Neural progenitor cell (in vitro differentiated cells): ENCODE measurements around the gene CCL20. TPM values are rescaled to one million over a fixed set of nuclear protein-coding genes. Genes with fewer than 3 reads are reported as not detected.

Source experiments
- DNase-seq: peaks from one replicate; pipeline ENCODE4 v3.0.0-alpha.2; 2016; ENCODE audit warnings: low spot score
- H2AFZ ChIP-seq: fragments of 200-600 bp; sonication (generic); replicated peaks from 2 replicates; pipeline ENCODE4 v1.6.1; 2016; ENCODE audit warnings: antibody characterized with exemption
- H3F3A ChIP-seq: fragments of 200-600 bp; sonication (generic); 2 replicates; pipeline ENCODE4 v1.6.1; 2016; ENCODE audit warnings: antibody characterized with exemption, low read depth
- H3K27ac ChIP-seq: fragments of 200-600 bp; sonication (generic); 2 replicates; pipeline ENCODE4 v1.5.1; 2016; ENCODE audit warnings: mild to moderate bottlenecking
- H3K27me3 ChIP-seq: fragments of 200-600 bp; sonication (generic); 2 replicates; pipeline ENCODE4 v1.6.1; 2016; ENCODE audit warnings: mild to moderate bottlenecking, moderate library complexity
- H3K36me3 ChIP-seq: fragments of 200-600 bp; sonication (generic); 2 replicates; pipeline ENCODE4 v1.5.1; 2016
- H3K4me1 ChIP-seq: fragments of 200-600 bp; sonication (generic); 2 replicates; pipeline ENCODE4 v1.6.1; 2016; ENCODE audit warnings: mixed run types
- H3K4me2 ChIP-seq: fragments of 200-600 bp; sonication (generic); 2 replicates; pipeline ENCODE4 v1.6.1; 2016
- H3K4me3 ChIP-seq: fragments of 200-600 bp; sonication (generic); 2 replicates; pipeline ENCODE4 v1.5.1; 2016
- H3K79me2 ChIP-seq: fragments of 200-600 bp; sonication (generic); 2 replicates; pipeline ENCODE4 v1.6.1; 2016; ENCODE audit warnings: low read depth
- H3K9ac ChIP-seq: fragments of 200-600 bp; sonication (generic); 2 replicates; pipeline ENCODE4 v1.6.1; 2016
- H3K9me3 ChIP-seq: fragments of 200-600 bp; sonication (generic); 2 replicates; pipeline ENCODE4 v1.5.1; 2016; ENCODE audit warnings: low read depth
- H4K20me1 ChIP-seq: fragments of 200-600 bp; sonication (generic); 2 replicates; pipeline ENCODE4 v1.6.1; 2016; ENCODE audit warnings: low read depth
- H3K27ac Mint-ChIP-seq: 3 replicates; pipeline ENCODE4 v1.8.0; 2021; ENCODE audit warnings: mixed read lengths
- H3K27me3 Mint-ChIP-seq: 2 replicates; pipeline ENCODE4 v1.8.0; 2022; ENCODE audit warnings: low read depth, mild to moderate bottlenecking, inconsistent platforms, moderate library complexity, mixed read lengths; ENCODE audit not compliant: insufficient read depth
- H3K36me3 Mint-ChIP-seq: 3 replicates; pipeline ENCODE4 v1.8.0; 2021; ENCODE audit warnings: mixed read lengths
- H3K4me1 Mint-ChIP-seq: 3 replicates; pipeline ENCODE4 v1.8.0; 2021; ENCODE audit warnings: mixed read lengths
- H3K4me3 Mint-ChIP-seq: 3 replicates; pipeline ENCODE4 v1.8.0; 2021; ENCODE audit warnings: mild to moderate bottlenecking, moderate library complexity, mixed read lengths
- H3K9me3 Mint-ChIP-seq: 3 replicates; pipeline ENCODE4 v1.8.0; 2020; ENCODE audit warnings: mixed read lengths
- EZH2 ChIP-seq: fragments of 200-600 bp; sonication (generic); IDR thresholded peaks from 2 replicates; pipeline ENCODE4 v1.6.1; 2017; ENCODE audit warnings: antibody characterized with exemption, mild to moderate bottlenecking, moderate library complexity
- EZH2phosphoT487 ChIP-seq: fragments of 200-600 bp; sonication (generic); IDR thresholded peaks from 2 replicates; pipeline ENCODE4 v1.6.1; 2017; ENCODE audit warnings: antibody characterized with exemption
- total RNA-seq: library from RNA; depleted of rRNA; stranded (reverse); fragments of >200 nt; gene quantifications from 2 replicates; pipeline ENCODE4 v1.2.3, GENCODE V29; 2015; ENCODE audit warnings: low replicate concordance
- TF ChIP-seq, protein P1 (sequence below): fragments of 200-600 bp; sonication (generic); IDR thresholded peaks from 2 replicates; pipeline ENCODE4 v1.5.1; 2017; ENCODE audit warnings: antibody characterized with exemption, mild to moderate bottlenecking

The CCL20 gene
- total RNA-seq, 1 donor from 2014 or later = not detected

DNA sequence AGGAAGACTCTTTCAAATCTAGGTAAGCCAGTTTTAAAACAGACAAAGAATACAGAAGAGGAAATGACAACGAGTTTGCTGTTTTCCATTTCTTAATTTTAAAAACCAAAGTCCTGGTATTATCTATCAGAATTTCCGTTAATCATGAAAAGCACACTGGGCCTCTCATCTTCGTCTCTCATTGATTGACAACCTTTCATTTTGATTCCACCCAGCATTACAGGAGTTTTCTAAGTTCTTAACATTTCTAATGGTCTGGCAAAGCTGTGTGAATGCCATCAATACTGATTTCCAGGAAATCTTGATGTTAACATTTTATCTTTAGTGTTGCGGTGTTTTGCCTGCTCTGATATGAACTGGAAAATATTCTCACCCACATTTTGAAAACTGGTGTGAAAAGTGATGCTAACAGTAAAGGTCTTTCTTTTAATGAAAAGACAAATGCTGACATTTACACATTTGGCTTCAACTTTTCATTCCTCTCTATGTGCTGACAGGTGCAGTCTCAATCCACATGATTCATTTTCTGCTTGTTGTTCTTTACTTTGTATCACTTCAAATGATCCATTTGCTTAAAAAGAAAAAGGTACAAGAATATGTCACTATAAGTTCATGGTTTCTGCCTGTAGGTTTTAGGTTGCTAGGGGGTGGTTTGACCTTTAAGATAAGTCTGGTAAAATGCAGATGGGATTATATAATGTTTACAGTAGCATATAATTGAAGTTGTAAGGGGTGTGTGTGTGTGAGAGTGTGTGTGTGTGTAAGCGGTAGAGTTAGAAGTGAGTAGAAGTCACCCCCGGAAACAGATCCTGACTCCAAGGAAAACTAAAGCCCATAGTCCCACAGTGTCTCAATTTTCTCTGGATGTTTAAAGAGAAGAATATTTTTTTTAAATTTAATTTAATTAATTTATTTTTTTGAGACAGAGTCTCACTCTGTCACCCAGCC lies 38.5 kb upstream of the CCL20 start:
- Histone ChIP-seq H3K9ac (no peak overlapping the region), H3K36me3 (no peaks in the 10 kb centered on the region), H3K4me1 (no peaks in the 10 kb centered on the region), H3K27me3 (no peaks in the 10 kb centered on the region), H3F3A (no peaks in the 10 kb centered on the region), H3K4me2 (no peak overlapping the region), H3K9me3 (no peaks in the 10 kb centered on the region), H3K4me3 (no peak overlapping the region), H3K27ac (no peak overlapping the region), H4K20me1 (no peaks in the 10 kb centered on the region), H2AFZ (no peak overlapping the region), H3K79me2 (no peaks in the 10 kb centered on the region)
- TF ChIP-seq, protein P1, sequence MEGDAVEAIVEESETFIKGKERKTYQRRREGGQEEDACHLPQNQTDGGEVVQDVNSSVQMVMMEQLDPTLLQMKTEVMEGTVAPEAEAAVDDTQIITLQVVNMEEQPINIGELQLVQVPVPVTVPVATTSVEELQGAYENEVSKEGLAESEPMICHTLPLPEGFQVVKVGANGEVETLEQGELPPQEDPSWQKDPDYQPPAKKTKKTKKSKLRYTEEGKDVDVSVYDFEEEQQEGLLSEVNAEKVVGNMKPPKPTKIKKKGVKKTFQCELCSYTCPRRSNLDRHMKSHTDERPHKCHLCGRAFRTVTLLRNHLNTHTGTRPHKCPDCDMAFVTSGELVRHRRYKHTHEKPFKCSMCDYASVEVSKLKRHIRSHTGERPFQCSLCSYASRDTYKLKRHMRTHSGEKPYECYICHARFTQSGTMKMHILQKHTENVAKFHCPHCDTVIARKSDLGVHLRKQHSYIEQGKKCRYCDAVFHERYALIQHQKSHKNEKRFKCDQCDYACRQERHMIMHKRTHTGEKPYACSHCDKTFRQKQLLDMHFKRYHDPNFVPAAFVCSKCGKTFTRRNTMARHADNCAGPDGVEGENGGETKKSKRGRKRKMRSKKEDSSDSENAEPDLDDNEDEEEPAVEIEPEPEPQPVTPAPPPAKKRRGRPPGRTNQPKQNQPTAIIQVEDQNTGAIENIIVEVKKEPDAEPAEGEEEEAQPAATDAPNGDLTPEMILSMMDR = no peak
- no peak for TF ChIP-seq EZH2phosphoT487
- no peak for TF ChIP-seq EZH2
- Mint-ChIP-seq H3K27ac (no peak overlapping the region), H3K4me3 (no peak overlapping the region), H3K9me3 (no peaks in the 10 kb centered on the region), H3K4me1 (peaks cover 3% of the 10 kb centered on the region), H3K27me3 (peaks cover 10% of the 10 kb centered on the region), H3K36me3 (no peaks in the 10 kb centered on the region)
- DNase-seq = no peak

DNA sequence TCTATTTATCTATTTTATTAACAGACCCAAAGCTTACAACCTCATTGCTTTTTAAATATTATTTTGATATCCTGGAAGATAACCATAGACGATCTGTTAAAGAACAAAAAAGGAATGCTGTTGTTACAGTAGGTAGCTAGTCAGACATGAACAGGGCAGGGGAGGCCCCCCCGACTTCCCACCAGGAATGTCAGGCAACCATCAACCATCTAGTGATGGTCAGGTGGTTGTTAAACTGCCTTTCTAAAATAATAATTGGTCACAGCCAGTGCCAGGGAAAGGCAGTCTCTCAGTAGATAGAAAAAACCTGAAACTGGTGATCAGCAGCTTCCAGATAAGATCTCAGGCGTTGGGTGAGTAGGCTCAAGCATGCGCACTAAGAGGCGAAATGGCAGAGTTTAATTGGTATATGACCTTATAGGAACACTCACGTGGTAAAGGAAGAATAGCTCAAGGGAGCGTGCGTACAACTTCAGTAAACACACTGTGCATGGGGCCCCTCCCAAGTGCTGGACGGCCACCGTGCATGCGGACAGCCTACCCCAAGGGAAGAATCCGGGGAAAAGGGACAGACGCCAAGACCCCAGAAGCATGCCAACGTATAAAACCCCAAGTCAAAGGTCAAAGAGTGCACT lies 32.5 kb upstream of the CCL20 start:
- TF ChIP-seq EZH2 (no peak), EZH2phosphoT487 (no peak)
- TF ChIP-seq, protein P1 = no peak
- H3K36me3 ChIP-seq = no peaks in the 10 kb centered on the region
- no peak overlapping the region for H3K4me3 Mint-ChIP-seq

DNA sequence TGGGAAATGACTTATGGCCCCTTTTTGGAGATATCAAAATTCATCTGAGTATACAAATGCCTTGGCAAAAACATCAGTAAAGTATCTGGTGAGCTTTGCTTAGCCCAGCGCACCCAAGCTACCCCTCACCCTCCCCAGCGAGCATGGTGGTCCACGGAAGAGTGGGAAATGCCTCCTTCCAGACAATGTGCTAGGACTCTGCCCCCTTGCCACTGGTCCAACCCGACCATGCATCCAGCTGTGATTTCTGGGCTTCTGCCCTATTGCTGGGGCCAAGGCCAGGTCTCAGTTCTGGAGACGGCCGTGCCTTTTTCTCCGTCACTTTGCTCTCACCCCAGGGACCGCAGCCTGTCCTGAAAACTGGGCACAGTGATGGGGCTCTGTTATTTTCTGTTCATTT lies 31.8 kb upstream of the CCL20 start:
- Histone ChIP-seq H3K4me2 (no peak overlapping the region), H3K4me3 (no peak overlapping the region), H3F3A (peaks cover 8% of the 10 kb centered on the region), H2AFZ (no peak overlapping the region), H3K79me2 (no peaks in the 10 kb centered on the region), H3K36me3 (no peaks in the 10 kb centered on the region), H3K27ac (no peak overlapping the region), H3K4me1 (peaks cover 10% of the 10 kb centered on the region), H3K9me3 (no peaks in the 10 kb centered on the region), H3K9ac (no peak overlapping the region), H3K27me3 (no peaks in the 10 kb centered on the region), H4K20me1 (no peaks in the 10 kb centered on the region)
- peaks cover 3% of the 10 kb centered on the region for H3K4me1 Mint-ChIP-seq
- H3K27me3 Mint-ChIP-seq = peaks cover 6% of the 10 kb centered on the region
- no peak overlapping the region for H3K4me3 Mint-ChIP-seq
- H3K27ac Mint-ChIP-seq = no peak overlapping the region
- H3K9me3 Mint-ChIP-seq = no peaks in the 10 kb centered on the region
- no peaks in the 10 kb centered on the region for H3K36me3 Mint-ChIP-seq
- TF ChIP-seq EZH2phosphoT487 (no peak), EZH2 (no peak)
- TF ChIP-seq, protein P1 = no peak
- no peak for DNase-seq

More for the DNA sequence above, 32.5 kb upstream of the CCL20 start:
- Mint-ChIP-seq H3K9me3 (no peaks in the 10 kb centered on the region), H3K27me3 (peaks cover 6% of the 10 kb centered on the region), H3K27ac (no peak overlapping the region), H3K4me1 (peaks cover 3% of the 10 kb centered on the region), H3K36me3 (no peaks in the 10 kb centered on the region)
- no peaks in the 10 kb centered on the region for H3K79me2 ChIP-seq
- no peak overlapping the region for H3K27ac ChIP-seq
- H3K9ac ChIP-seq = no peak overlapping the region
- no peaks in the 10 kb centered on the region for H4K20me1 ChIP-seq
- no peak for DNase-seq
- no peak overlapping the region for H3K4me3 ChIP-seq
- H3K9me3 ChIP-seq = no peaks in the 10 kb centered on the region
- H3K27me3 ChIP-seq = no peaks in the 10 kb centered on the region
- no peak overlapping the region for H3K4me2 ChIP-seq
- peaks cover 8% of the 10 kb centered on the region for H3F3A ChIP-seq
- H3K4me1 ChIP-seq = peaks cover 10% of the 10 kb centered on the region
- H2AFZ ChIP-seq = no peak overlapping the region
